Astrocyte of the spinal cord (primary cell): ENCODE results near the gene PADI4.

Source experiments
- DNase-seq: peaks from one replicate; pipeline ENCODE4 v3.0.0; 2011; ENCODE audit warnings: low read depth, low spot score
- H3K4me3 ChIP-seq: 2 replicates; pipeline ENCODE4 v1.5.1; 2011; ENCODE audit warnings: low read depth, mild to moderate bottlenecking, low read length, moderate library complexity
- CTCF ChIP-seq: IDR thresholded peaks from 2 replicates; pipeline ENCODE4 v1.5.1; 2012; ENCODE audit warnings: low read depth, mild to moderate bottlenecking, low read length, inconsistent platforms
- in situ Hi-C: cut with HindIII; loops from 2 replicates; pipeline ENCODE4 v1.10.0; 2017; ENCODE audit warnings: low sequenced_read_pairs

Gene PADI4

GRCh38 chr1:17281775-17282181, 26.2 kb upstream of the PADI4 start:
- in situ Hi-C loops, result no loop called here
- no peak for TF ChIP-seq CTCF
- H3K4me3 ChIP-seq, result no peak overlapping the region
- DNase-seq, result no peak

GRCh38 chr1:17282836-17283235, 25.2 kb upstream of the PADI4 start:
- no peak for TF ChIP-seq CTCF
- no peak for DNase-seq
- in situ Hi-C loops, result no loop called here
- no peak overlapping the region for H3K4me3 ChIP-seq

- no peak overlapping the region for H3K4me3 ChIP-seq
- no peak for TF ChIP-seq CTCF
- in situ Hi-C loops, result no loop called here
- no peak for DNase-seq
Observed at GRCh38 chr1:17286646-17287045, 21.4 kb upstream of the PADI4 start.

- in situ Hi-C loops, result no loop called here
- H3K4me3 ChIP-seq, result no peak overlapping the region
- peak; percentile 72 for DNase-seq
- TF ChIP-seq CTCF, result no peak
Observed at GRCh38 chr1:17287130-17287776, 20.7 kb upstream of the PADI4 start.

- in situ Hi-C loops, result no loop called here
- no peak for TF ChIP-seq CTCF
- DNase-seq, result peak; percentile 60
- H3K4me3 ChIP-seq, result no peak overlapping the region
Observed at GRCh38 chr1:17289721-17290120, 18.3 kb upstream of the PADI4 start.

GRCh38 chr1:17290553-17290952, 17.4 kb upstream of the PADI4 start:
- in situ Hi-C loops, result no loop called here
- no peak overlapping the region for H3K4me3 ChIP-seq
- DNase-seq, result no peak
- TF ChIP-seq CTCF, result no peak
